Mucosa of rectum (tissue), 2 donors: ENCODE measurements around the gene BICD2.

Experiments
- H3K27ac ChIP-seq, 2 donors: one replicate each; pipeline ENCODE4 v1.7.0; 2013; ENCODE audit warnings: inconsistent platforms in 2 of 2, low read depth in 2 of 2, low read length in 2 of 2
- H3K27me3 ChIP-seq, 2 donors: one replicate each; pipeline ENCODE4 v1.7.0; 2013; ENCODE audit warnings: low read length in 2 of 2; ENCODE audit not compliant: control insufficient read depth in 2 of 2, insufficient read depth in 2 of 2
- H3K36me3 ChIP-seq, 2 donors: one replicate each; pipeline ENCODE4 v1.7.0; 2013; ENCODE audit warnings: low read length in 2 of 2; ENCODE audit not compliant: control insufficient read depth in 2 of 2, insufficient read depth in 2 of 2
- H3K4me1 ChIP-seq, 2 donors: one replicate each; pipeline ENCODE4 v1.7.0; 2013; ENCODE audit warnings: low read length in 2 of 2, mild to moderate bottlenecking in 1 of 2; ENCODE audit not compliant: control insufficient read depth in 2 of 2, insufficient read depth in 2 of 2
- H3K4me3 ChIP-seq, 2 donors: one replicate each; pipeline ENCODE4 v1.7.0; 2013; ENCODE audit warnings: low read length in 2 of 2
- H3K9ac ChIP-seq, 2 donors: one replicate each; pipeline ENCODE4 v1.7.0; 2013; ENCODE audit warnings: low read length in 2 of 2, low read depth in 1 of 2, mild to moderate bottlenecking in 1 of 2
- H3K9me3 ChIP-seq, 2 donors: one replicate each; pipeline ENCODE4 v1.7.0; 2013; ENCODE audit warnings: low read length in 2 of 2; ENCODE audit not compliant: control insufficient read depth in 2 of 2
- donor health status: healthy.
- donor health status: Normal muscosa, but diverticular disease.

Gene BICD2

DNA sequence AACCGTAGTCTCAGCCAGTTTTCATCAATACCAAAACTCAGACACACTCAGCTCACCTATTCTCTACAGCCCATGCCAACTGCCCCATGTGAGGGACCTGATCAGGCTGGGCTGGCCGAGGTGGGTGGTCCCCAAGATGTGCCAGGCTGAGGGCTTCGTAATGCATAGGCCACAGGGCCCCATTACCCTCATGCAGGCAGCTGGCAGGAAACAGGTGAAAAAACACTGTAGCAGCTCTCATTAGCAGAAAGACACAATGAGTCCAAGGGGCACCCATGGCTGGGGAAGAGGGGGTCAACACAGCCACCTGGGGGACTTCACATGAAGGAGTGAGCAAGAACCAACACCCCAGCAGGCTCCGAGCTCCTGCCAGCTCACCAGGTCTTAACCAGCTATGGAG lies 102.9 kb downstream of the BICD2 start:
- Histone ChIP-seq H3K9ac (no peak overlapping the region), H3K9me3 (no peaks in the 10 kb centered on the region), H3K36me3 (peaks cover 5 to 13% of the 10 kb centered on the region in 2 donors), H3K4me1 (no peaks in the 10 kb centered on the region), H3K27me3 (no peaks in the 10 kb centered on the region), H3K4me3 (no peak overlapping the region), H3K27ac (no peak overlapping the region)
